ENCODE data around the gene FAM168A. TPM values are rescaled to one million over a fixed set of nuclear protein-coding genes. Genes with fewer than 3 reads are reported as not detected.

FAM168A gene
- total and polyA plus RNA-seq, 9 donors = 17.6 to 35.4 (median 24.8) TPM

GRCh38 chr11:73399636-73400035, 198.3 kb downstream of the FAM168A start:
- Histone ChIP-seq H3K4me1 (ENCODE audit: control insufficient read depth, insufficient read depth, low read length) (peaks cover 11% of the 10 kb centered on the region), H3K27me3 (ENCODE audit: control insufficient read depth, insufficient read depth, low read length) (no peaks in the 10 kb centered on the region), H3K9me3 (replicated peaks; ENCODE audit: control insufficient read depth, low read depth, low read length) (no peaks in the 10 kb centered on the region), H3K36me3 (ENCODE audit: control insufficient read depth, insufficient read depth, low read length) (peaks cover 12% of the 10 kb centered on the region), H3K27ac (ENCODE audit: low read length) (no peak overlapping the region), H3K4me3 (ENCODE audit: low read length) (no peak overlapping the region)
- no peak for DNase-seq
- 87% methylated on average over 3 of the region's 4 CpGs for WGBS (ENCODE audit: insufficient coverage)

GRCh38 chr11:73399159-73399590, 198.7 kb downstream of the FAM168A start:
- WGBS (ENCODE audit: insufficient coverage) = 11% methylated on average over 2 of the region's 6 CpGs
- peaks cover 12% of the 10 kb centered on the region for H3K36me3 ChIP-seq (ENCODE audit: control insufficient read depth, insufficient read depth, low read length)
- H3K9me3 ChIP-seq (replicated peaks; ENCODE audit: control insufficient read depth, low read depth, low read length) = no peaks in the 10 kb centered on the region
- peaks cover 9% of the 10 kb centered on the region for H3K4me1 ChIP-seq (ENCODE audit: control insufficient read depth, insufficient read depth, low read length)
- no peak overlapping the region for H3K4me3 ChIP-seq (ENCODE audit: low read length)
- DNase-seq = peak; percentile 26
- no peak overlapping the region for H3K27ac ChIP-seq (ENCODE audit: low read length)
- no peaks in the 10 kb centered on the region for H3K27me3 ChIP-seq (ENCODE audit: control insufficient read depth, insufficient read depth, low read length)

GRCh38 chr11:73398721-73399120, 199.2 kb downstream of the FAM168A start:
- WGBS (ENCODE audit: insufficient coverage) = 86% methylated on average over 1 of the region's 2 CpGs
- peaks cover 9% of the 10 kb centered on the region for H3K4me1 ChIP-seq (ENCODE audit: control insufficient read depth, insufficient read depth, low read length)

GRCh38 chr11:73398132-73398526, 199.8 kb downstream of the FAM168A start:
- peaks cover 9% of the 10 kb centered on the region for H3K4me1 ChIP-seq (ENCODE audit: control insufficient read depth, insufficient read depth, low read length)
- DNase-seq = peak; percentile 11
- H3K4me3 ChIP-seq (ENCODE audit: low read length) = no peak overlapping the region
- H3K36me3 ChIP-seq (ENCODE audit: control insufficient read depth, insufficient read depth, low read length) = peaks cover 12% of the 10 kb centered on the region
- 74% methylated on average over 5 of the region's 5 CpGs for WGBS (ENCODE audit: insufficient coverage)
- H3K27me3 ChIP-seq (ENCODE audit: control insufficient read depth, insufficient read depth, low read length) = no peaks in the 10 kb centered on the region
- no peak overlapping the region for H3K27ac ChIP-seq (ENCODE audit: low read length)
- H3K9me3 ChIP-seq (replicated peaks; ENCODE audit: control insufficient read depth, low read depth, low read length) = no peaks in the 10 kb centered on the region

More at GRCh38 chr11:73398721-73399120, 199.2 kb downstream of the FAM168A start:
- no peaks in the 10 kb centered on the region for H3K27me3 ChIP-seq (ENCODE audit: control insufficient read depth, insufficient read depth, low read length)
- no peak overlapping the region for H3K27ac ChIP-seq (ENCODE audit: low read length)
- DNase-seq = peak; percentile 3
- H3K36me3 ChIP-seq (ENCODE audit: control insufficient read depth, insufficient read depth, low read length) = peaks cover 12% of the 10 kb centered on the region
- no peaks in the 10 kb centered on the region for H3K9me3 ChIP-seq (replicated peaks; ENCODE audit: control insufficient read depth, low read depth, low read length)
- H3K4me3 ChIP-seq (ENCODE audit: low read length) = no peak overlapping the region

- 78% methylated on average over 8 of the region's 8 CpGs for WGBS (ENCODE audit: insufficient coverage)
- H3K4me3 ChIP-seq (ENCODE audit: low read length) = no peak overlapping the region
- H3K36me3 ChIP-seq (ENCODE audit: control insufficient read depth, insufficient read depth, low read length) = peaks cover 9% of the 10 kb centered on the region
Measured at GRCh38 chr11:73397468-73398131, 200.3 kb downstream of the FAM168A start.

GRCh38 chr11:73396985-73397384, 200.9 kb downstream of the FAM168A start:
- 73% methylated on average over 4 of the region's 7 CpGs for WGBS (ENCODE audit: insufficient coverage)
- peaks cover 9% of the 10 kb centered on the region for H3K4me1 ChIP-seq (ENCODE audit: control insufficient read depth, insufficient read depth, low read length)
- H3K36me3 ChIP-seq (ENCODE audit: control insufficient read depth, insufficient read depth, low read length) = peaks cover 8% of the 10 kb centered on the region
- no peak overlapping the region for H3K4me3 ChIP-seq (ENCODE audit: low read length)
- no peaks in the 10 kb centered on the region for H3K27me3 ChIP-seq (ENCODE audit: control insufficient read depth, insufficient read depth, low read length)
- peak; percentile 4 for DNase-seq
- H3K9me3 ChIP-seq (replicated peaks; ENCODE audit: control insufficient read depth, low read depth, low read length) = no peaks in the 10 kb centered on the region
- H3K27ac ChIP-seq (ENCODE audit: low read length) = no peak overlapping the region

More at GRCh38 chr11:73397468-73398131, 200.3 kb downstream of the FAM168A start:
- no peaks in the 10 kb centered on the region for H3K27me3 ChIP-seq (ENCODE audit: control insufficient read depth, insufficient read depth, low read length)
- peaks cover 9% of the 10 kb centered on the region for H3K4me1 ChIP-seq (ENCODE audit: control insufficient read depth, insufficient read depth, low read length)
- DNase-seq = peak; percentile 9
- H3K27ac ChIP-seq (ENCODE audit: low read length) = no peak overlapping the region
- no peaks in the 10 kb centered on the region for H3K9me3 ChIP-seq (replicated peaks; ENCODE audit: control insufficient read depth, low read depth, low read length)

GRCh38 chr11:73396251-73396930, 201.5 kb downstream of the FAM168A start:
- DNase-seq = peak; percentile 8
- no peak overlapping the region for H3K4me3 ChIP-seq (ENCODE audit: low read length)
- peaks cover 9% of the 10 kb centered on the region for H3K4me1 ChIP-seq (ENCODE audit: control insufficient read depth, insufficient read depth, low read length)
- 75% methylated on average over 4 of the region's 6 CpGs for WGBS (ENCODE audit: insufficient coverage)
- peaks cover 8% of the 10 kb centered on the region for H3K36me3 ChIP-seq (ENCODE audit: control insufficient read depth, insufficient read depth, low read length)
- H3K9me3 ChIP-seq (replicated peaks; ENCODE audit: control insufficient read depth, low read depth, low read length) = no peaks in the 10 kb centered on the region
- no peak overlapping the region for H3K27ac ChIP-seq (ENCODE audit: low read length)
- H3K27me3 ChIP-seq (ENCODE audit: control insufficient read depth, insufficient read depth, low read length) = no peaks in the 10 kb centered on the region

- Histone ChIP-seq H3K27ac (ENCODE audit: low read length) (no peak overlapping the region), H3K4me1 (ENCODE audit: control insufficient read depth, insufficient read depth, low read length) (peaks cover 10% of the 10 kb centered on the region), H3K27me3 (ENCODE audit: control insufficient read depth, insufficient read depth, low read length) (no peaks in the 10 kb centered on the region), H3K9me3 (replicated peaks; ENCODE audit: control insufficient read depth, low read depth, low read length) (no peaks in the 10 kb centered on the region), H3K4me3 (ENCODE audit: low read length) (no peak overlapping the region), H3K36me3 (ENCODE audit: control insufficient read depth, insufficient read depth, low read length) (peaks cover 8% of the 10 kb centered on the region)
- WGBS (ENCODE audit: insufficient coverage) = 87% methylated on average over 15 of the region's 22 CpGs
- DNase-seq = peak; percentile 8
Measured at GRCh38 chr11:73395297-73396208, 202.4 kb downstream of the FAM168A start.

GRCh38 chr11:73394416-73395296, 203.3 kb downstream of the FAM168A start:
- WGBS (ENCODE audit: insufficient coverage) = 87% methylated on average over 30 of the region's 34 CpGs
- H3K27me3 ChIP-seq (ENCODE audit: control insufficient read depth, insufficient read depth, low read length) = no peaks in the 10 kb centered on the region
- peaks cover 8% of the 10 kb centered on the region for H3K36me3 ChIP-seq (ENCODE audit: control insufficient read depth, insufficient read depth, low read length)
- DNase-seq = no peak
- H3K4me3 ChIP-seq (ENCODE audit: low read length) = no peak overlapping the region
- peaks cover 16% of the 10 kb centered on the region for H3K4me1 ChIP-seq (ENCODE audit: control insufficient read depth, insufficient read depth, low read length)
- H3K9me3 ChIP-seq (replicated peaks; ENCODE audit: control insufficient read depth, low read depth, low read length) = no peaks in the 10 kb centered on the region
- H3K27ac ChIP-seq (ENCODE audit: low read length) = no peak overlapping the region
